Right lobe of liver (tissue), 6 donors: ENCODE data around the gene SYCE3. TPM values are rescaled to one million over a fixed set of nuclear protein-coding genes. Genes with fewer than 3 reads are reported as not detected.

ENCODE experiments used
- ATAC-seq, 4 donors: fragments of 200-7000 bp; cut with Tn5 transposase; one replicate each; pipeline ENCODE4 v1.9.1; 2020; ENCODE audit warnings: mild to moderate bottlenecking in 4 of 4, moderate library complexity in 4 of 4
- DNase-seq, 3 donors: peaks; one replicate each; pipeline ENCODE4 v3.0.0-alpha.2; 2020
- H3K27ac ChIP-seq, 3 donors: fragments of 200-600 bp; one replicate each; pipeline ENCODE4 v1.8.0; 2022
- H3K27me3 ChIP-seq, 2 donors: fragments of 200-600 bp; one replicate each; pipeline ENCODE4 v1.8.0; 2022
- H3K36me3 ChIP-seq, 4 donors: fragments of 200-600 bp; sonication (generic) in 1 of 4; one replicate each; pipeline versions ENCODE4 v1.5.1 to v1.8.0; 2017 to 2022; ENCODE audit warnings: control low read depth in 1 of 4
- H3K4me1 ChIP-seq, 4 donors: fragments of 200-600 bp; sonication (generic) in 1 of 4; one replicate each; pipeline versions ENCODE4 v1.5.1 to v1.8.0; 2017 to 2022; ENCODE audit warnings: control low read depth in 1 of 4
- H3K4me3 ChIP-seq, 3 donors: fragments of 200-600 bp; one replicate each; pipeline ENCODE4 v1.8.0; 2022
- H3K9me3 ChIP-seq, 4 donors: fragments of 200-600 bp; sonication (generic) in 1 of 4; one replicate each; pipeline versions ENCODE4 v1.5.1 to v1.8.0; 2017 to 2022; ENCODE audit warnings: control low read depth in 1 of 4
- POLR2A ChIP-seq: fragments of 450-650 bp; IDR thresholded peaks from one replicate; pipeline ENCODE4 v1.6.1; 2017; ENCODE audit warnings: antibody characterized with exemption, mild to moderate bottlenecking
- WGBS: methylation state at CpG from one replicate; pipeline ENCODE4 v1.1.6; 2018; ENCODE audit warnings: low coverage, low lambda C conversion rate; ENCODE audit not compliant: insufficient coverage; ENCODE audit errors: missing lambda C conversion rate; 5-methylcytosine and 5-hydroxymethylcytosine counted together
- intact Hi-C, 2 donors: fragments of 100-400 bp; cut with DNase I; formaldehyde crosslinking; loops; one replicate each; pipeline versions ENCODE4 v1.11.2 to v1.14.1; 2022
- total RNA-seq, 6 experiments: library from RNA; depleted of rRNA in 2 of 6; stranded (reverse); fragments of >200 nt in 2 of 6; fragmentation: NEBNext Ultra II Directional in 3 of 6; extraction: Animal tissue kit (Norgen Biotek cat#: 25700) in 3 of 6; gene quantifications; one replicate each; pipeline versions ENCODE4 v1.1.0 to v1.2.4, GENCODE V29; 2016 to 2023
- TF ChIP-seq, protein P1 (sequence below), 4 donors: fragments of 200-600 bp in 3 of 4; fragments of 450-650 bp in 1 of 4; IDR thresholded peaks; one replicate each; pipeline versions ENCODE4 v1.5.1 to v1.8.0; 2016 to 2022; ENCODE audit warnings: antibody characterized with exemption in 4 of 4, mild to moderate bottlenecking in 2 of 4
- donor health status: DM: no; HTN: yes; CAD: no.
- donor health status: DM: no; HTN: no; CAD: no.
- donor health status: DM: no; HTN: no; CAD: no.
- donor health status: DM: no; HTN: yes; CAD: no.
- donor health status: DM: no; HTN: yes; CAD: no.

Gene SYCE3
- total RNA-seq, 6 experiments from 2014 or later, result 3.3 to 4.7 TPM; not detected in 4

DNA sequence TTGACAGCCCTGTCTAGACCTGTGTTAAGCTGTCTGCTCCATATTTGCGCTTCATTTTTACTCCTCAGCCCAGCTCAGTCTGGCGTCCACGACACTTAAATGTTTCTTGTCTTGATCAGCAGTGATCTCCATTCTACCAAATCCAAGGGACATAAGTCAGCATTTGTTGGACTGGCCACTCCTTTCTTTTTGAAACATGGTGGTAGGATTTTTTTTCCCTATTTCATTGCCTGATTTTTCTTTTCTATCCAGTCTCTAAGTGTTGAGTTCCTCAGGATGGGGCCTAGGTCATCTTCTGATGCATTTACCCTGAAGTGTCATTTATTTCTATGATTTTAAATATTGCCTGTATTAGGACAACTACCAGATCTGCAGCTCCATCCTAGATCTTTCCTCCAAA lies 53.8 kb downstream of the SYCE3 start:
- H3K36me3 ChIP-seq, result peaks cover 0 to 12% (median 0%) of the 10 kb centered on the region in 4 donors
- WGBS, result 17% methylated on average over 3 of the region's 3 CpGs
- no peak for TF ChIP-seq POLR2A
- TF ChIP-seq, protein P1, sequence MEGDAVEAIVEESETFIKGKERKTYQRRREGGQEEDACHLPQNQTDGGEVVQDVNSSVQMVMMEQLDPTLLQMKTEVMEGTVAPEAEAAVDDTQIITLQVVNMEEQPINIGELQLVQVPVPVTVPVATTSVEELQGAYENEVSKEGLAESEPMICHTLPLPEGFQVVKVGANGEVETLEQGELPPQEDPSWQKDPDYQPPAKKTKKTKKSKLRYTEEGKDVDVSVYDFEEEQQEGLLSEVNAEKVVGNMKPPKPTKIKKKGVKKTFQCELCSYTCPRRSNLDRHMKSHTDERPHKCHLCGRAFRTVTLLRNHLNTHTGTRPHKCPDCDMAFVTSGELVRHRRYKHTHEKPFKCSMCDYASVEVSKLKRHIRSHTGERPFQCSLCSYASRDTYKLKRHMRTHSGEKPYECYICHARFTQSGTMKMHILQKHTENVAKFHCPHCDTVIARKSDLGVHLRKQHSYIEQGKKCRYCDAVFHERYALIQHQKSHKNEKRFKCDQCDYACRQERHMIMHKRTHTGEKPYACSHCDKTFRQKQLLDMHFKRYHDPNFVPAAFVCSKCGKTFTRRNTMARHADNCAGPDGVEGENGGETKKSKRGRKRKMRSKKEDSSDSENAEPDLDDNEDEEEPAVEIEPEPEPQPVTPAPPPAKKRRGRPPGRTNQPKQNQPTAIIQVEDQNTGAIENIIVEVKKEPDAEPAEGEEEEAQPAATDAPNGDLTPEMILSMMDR (IDR thresholded peaks at IDR 0.05), result no peak
- H3K4me3 ChIP-seq, result peak overlapping the region; percentile 75 to 87 (median 81)
- DNase-seq, result no peak
- H3K9me3 ChIP-seq, result no peaks in the 10 kb centered on the region
- intact Hi-C loops, result no loop called here
- H3K27ac ChIP-seq, result peak overlapping the region in 2 of 3 donors; percentile 70 to 73
- ATAC-seq, result no peak
- peaks cover 0 to 10% (median 4%) of the 10 kb centered on the region in 4 donors for H3K4me1 ChIP-seq
- H3K27me3 ChIP-seq, result no peaks in the 10 kb centered on the region

- under 1% methylated on average over 22 of the region's 76 CpGs for WGBS
- Histone ChIP-seq H3K36me3 (peaks cover 0 to 12% (median under 1%) of the 10 kb centered on the region in 4 donors), H3K27me3 (no peaks in the 10 kb centered on the region), H3K4me1 (peaks cover 0 to 10% (median 4%) of the 10 kb centered on the region in 4 donors), H3K4me3 (peak within 1 kb of the TSS; percentile 90 to 93 (median 93)), H3K27ac (peak within 1 kb of the TSS; percentile 70 to 78 (median 73)), H3K9me3 (no peaks in the 10 kb centered on the region)
- peak; percentile 56 for TF ChIP-seq POLR2A
- TF ChIP-seq, protein P1 (IDR thresholded peaks at IDR 0.05), result no peak
- ATAC-seq, result peak; percentile 80 to 89 (median 80)
- intact Hi-C loops, result no loop called here
- peak; percentile 97 to 98 (median 97) for DNase-seq
Observed at GRCh38 chr22:50507991-50508884, 54.5 kb downstream of the SYCE3 start, which contains the start of gene NCAPH2. Gene NCAPH2 (plus strand): TSS chr22:50508224. CDS start chr22:50508338, 114 bp downstream.

GRCh38 chr22:50507421-50507990 lies 55.2 kb downstream of the SYCE3 start, which contains the start of gene LMF2:
Gene LMF2 (minus strand): TSS chr22:50507702. CDS start chr22:50507675, 27 bp downstream.
- intact Hi-C loops, result no loop called here
- ATAC-seq, result peak; percentile 78 to 85 (median 82)
- WGBS, result 1% methylated on average over 16 of the region's 62 CpGs

More at GRCh38 chr22:50507421-50507990, 55.2 kb downstream of the SYCE3 start, which contains the start of gene LMF2:
- no peaks in the 10 kb centered on the region for H3K9me3 ChIP-seq
- peak within 1 kb of the TSS; percentile 90 to 93 (median 93) for H3K4me3 ChIP-seq
- H3K27ac ChIP-seq, result peak within 1 kb of the TSS; percentile 70 to 78 (median 73)
- no peaks in the 10 kb centered on the region for H3K27me3 ChIP-seq
- peak; percentile 51 for TF ChIP-seq POLR2A
- TF ChIP-seq, protein P1 (IDR thresholded peaks at IDR 0.05), result no peak
- H3K36me3 ChIP-seq, result peaks cover 0 to 16% (median 3%) of the 10 kb centered on the region in 4 donors
- H3K4me1 ChIP-seq, result peaks cover 0 to 10% (median 4%) of the 10 kb centered on the region in 4 donors
- peak; percentile 91 to 95 (median 95) for DNase-seq
